Melanocyte of skin (primary cell): Measurements from ENCODE around the gene SALL1. TPM values are rescaled to one million over a fixed set of nuclear protein-coding genes. Genes with fewer than 3 reads are reported as not detected.

Experiments used
- total RNA-seq, 2 donors: library from RNA; depleted of rRNA; stranded (reverse); fragments of >200 nt; gene quantifications; 2 replicates each; pipeline ENCODE4 v1.2.3, GENCODE V29; 2012

Gene SALL1
- total RNA-seq, result not detected

DNA sequence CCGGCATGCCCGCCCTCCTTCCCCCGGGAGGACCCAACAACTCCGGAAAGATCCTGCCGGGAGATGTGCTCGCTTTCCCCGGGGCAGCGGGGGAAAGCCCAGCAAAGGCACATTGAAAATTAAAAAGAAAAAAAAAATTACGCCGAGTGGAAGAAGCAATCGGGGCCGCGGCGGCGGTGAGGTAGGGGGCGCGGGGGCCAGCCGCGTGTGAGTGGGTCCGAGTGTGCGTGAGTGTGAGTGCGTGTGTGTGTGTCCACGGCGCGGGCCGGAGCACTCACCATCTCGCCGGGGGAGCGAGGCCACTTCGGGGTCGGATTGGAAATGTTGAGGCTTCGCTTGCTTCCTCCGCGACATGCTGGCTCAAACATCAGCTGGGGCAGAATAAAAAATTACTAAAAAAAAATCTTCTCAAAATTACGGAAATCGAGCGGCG lies at the start of gene SALL1:
SALL1 (minus strand) TSS at position 383 of the 433 bp plus-strand sequence; CDS start at position 354, 29 bp downstream.

